Sciatic nerve (tissue), 2 donors: ENCODE data around the gene PKP3. TPM values are rescaled to one million over a fixed set of nuclear protein-coding genes. Genes with fewer than 3 reads are reported as not detected.
"Not testable (repeated sequence)": the region's sequence is repeated elsewhere in the genome, so short reads cannot be mapped to it uniquely, and the experiment has no call there.

Source experiments
- ATAC-seq: fragments of 200-7000 bp; cut with Tn5 transposase; one replicate; pipeline ENCODE4 v1.9.1; 2020; ENCODE audit warnings: mild to moderate bottlenecking, moderate library complexity
- DNase-seq: peaks from one replicate; pipeline ENCODE4 v3.0.0-alpha.2; 2020; ENCODE audit warnings: low spot score
- intact Hi-C: fragments of 100-400 bp; cut with DNase I; formaldehyde crosslinking; loops from one replicate; pipeline ENCODE4 v1.14.2; 2022
- total RNA-seq: library from RNA; stranded (reverse); fragmentation: NEBNext Ultra II Directional; extraction: Animal tissue kit (Norgen Biotek cat#: 25700); gene quantifications from one replicate; pipeline ENCODE4 v1.2.1, GENCODE V29; 2021
- donor health status: DM: no; HTN: no; CAD: no.
- donor health status: DM: no; HTN: no; CAD: no.

The PKP3 gene
- total RNA-seq, 1 donor from 2014 or later, result 0.49 TPM

DNA sequence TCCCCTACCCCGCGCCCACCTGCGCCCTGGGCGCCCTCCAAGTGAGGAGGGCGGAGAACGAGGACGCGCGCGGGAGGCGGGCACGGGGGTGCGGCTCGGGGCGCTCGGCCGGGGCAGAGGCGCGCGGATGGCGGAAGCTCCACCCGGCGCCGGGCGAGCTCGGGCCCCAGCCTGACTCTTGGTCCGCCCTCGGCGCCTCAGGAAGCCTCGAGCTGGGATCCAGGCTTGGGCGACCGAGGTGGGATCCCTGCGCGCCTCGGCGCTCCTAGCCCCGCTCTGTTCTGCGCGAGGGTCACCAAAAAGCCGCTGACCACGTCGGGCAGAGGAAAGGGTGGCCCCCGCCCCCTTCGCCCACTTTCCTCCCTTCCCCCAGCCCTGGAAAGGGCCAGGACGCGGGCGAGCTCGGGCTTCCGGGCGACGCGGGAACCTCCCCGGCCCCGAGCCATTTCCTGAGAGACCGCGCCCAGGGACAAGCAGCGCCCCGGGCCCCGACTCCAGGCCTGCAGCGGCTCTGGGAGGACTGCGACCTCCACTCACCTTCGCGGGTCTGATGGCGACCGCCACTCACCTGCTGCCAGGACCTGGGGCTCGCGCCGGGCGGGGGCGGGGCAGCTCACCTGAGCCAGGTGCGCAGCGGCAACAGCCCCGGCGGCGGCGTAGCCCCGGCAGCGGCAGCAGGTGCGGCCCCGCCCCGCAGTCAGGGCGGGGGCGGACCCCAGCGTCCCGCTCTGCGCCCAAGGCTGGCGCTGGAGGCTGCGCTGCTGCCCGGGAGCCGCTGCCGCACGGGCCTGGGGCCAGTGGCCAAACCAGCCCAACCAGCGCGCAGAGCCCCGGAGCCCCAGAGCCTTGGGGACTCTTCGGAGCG lies 23.0 kb downstream of the PKP3 start:
- no peak for DNase-seq
- peak; percentile 13 for ATAC-seq
- intact Hi-C loops, result no loop called here

GRCh38 chr11:417652-418342 lies 23.8 kb downstream of the PKP3 start:
- no peak for ATAC-seq
- intact Hi-C loops, result no loop called here

DNA sequence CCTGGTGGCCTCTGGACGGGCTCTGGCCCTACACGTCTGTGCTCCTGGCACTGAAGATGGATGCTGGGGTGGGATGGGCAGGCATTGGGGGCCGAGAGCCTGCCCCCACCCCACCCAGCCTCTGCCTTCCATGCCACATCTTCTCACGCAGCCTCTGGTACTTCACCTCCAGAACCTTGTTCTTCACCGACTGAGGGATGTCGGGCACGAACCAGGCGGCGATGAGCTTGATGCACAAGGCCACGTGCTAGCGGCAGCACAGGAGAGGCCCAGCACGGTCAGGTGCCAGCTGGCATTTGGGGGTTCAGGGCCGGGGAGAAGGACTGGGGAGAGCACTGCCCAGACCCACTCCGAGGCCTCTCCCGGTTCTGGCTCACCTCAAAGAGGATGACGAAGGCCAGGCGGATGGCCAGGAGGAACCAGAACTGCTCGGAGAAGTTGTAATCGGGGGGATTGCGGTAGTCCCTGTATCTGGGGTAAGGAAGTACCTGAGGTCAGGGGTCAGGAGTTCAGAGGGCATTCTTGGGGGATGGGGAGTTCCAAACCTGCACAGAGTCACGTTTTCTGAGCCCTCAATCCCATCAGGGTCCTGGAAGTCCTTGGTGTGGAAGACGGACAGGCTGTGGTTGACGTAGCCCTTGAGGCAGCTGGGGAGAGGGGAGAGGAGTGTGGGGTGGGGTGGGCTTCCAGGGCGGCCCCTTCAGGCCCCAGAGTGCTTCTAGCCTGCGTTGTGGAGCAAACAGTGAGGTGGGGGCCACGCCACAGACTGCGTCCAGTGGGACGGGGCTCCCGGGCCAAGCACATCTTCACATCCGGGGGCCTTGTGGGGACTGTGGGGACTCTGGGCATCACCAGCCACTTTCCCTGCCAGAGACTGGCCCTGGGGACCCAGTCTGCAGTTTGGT lies 24.6 kb downstream of the PKP3 start:
- intact Hi-C loops, result no loop called here
- DNase-seq, result no peak
- no peak for ATAC-seq

More at GRCh38 chr11:417652-418342, 23.8 kb downstream of the PKP3 start:
- no peak for DNase-seq

DNA sequence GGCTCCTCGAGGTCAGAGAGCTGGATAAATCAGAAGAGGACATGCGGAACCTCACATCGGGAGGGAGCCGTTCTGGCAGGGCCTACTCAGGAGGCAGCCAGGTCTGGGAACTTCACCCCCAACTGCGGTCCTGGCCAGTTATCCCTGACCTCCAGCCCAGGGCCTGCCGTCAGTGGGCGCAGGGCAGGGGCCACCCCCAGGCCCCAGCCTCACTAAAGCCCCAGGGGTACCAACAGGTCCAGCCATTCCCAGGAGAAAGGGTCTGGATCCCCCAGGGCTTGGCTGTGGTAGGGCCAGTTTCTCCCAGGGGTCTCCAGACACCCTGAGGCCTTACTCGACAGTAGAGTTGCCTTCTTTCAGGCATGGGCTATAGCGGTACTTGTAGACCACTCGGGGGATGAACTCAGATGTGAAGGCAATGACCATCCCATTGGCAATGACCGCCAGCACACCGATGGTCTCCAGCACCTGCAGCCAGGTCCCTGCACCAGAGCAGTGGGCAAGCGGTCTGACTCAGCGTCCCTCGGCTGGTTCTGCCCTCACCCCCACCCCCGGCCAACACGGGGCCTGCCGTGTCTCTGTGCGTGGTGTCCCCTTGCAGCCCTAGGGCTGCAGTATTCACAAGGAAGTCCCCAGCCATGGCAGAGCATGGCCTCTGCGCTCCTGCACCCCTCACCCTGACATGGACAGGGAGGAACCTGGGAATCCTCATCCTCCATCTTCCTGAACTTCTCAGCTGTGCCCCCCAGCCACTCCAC lies 25.4 kb downstream of the PKP3 start:
- DNase-seq, result no peak

GRCh38 chr11:420054-420910 lies 26.3 kb downstream of the PKP3 start:
- no peak for ATAC-seq
- intact Hi-C loops, result no loop called here
- no peak for DNase-seq

More for the DNA sequence above, 25.4 kb downstream of the PKP3 start:
- intact Hi-C loops, result no loop called here
- ATAC-seq, result no peak

DNA sequence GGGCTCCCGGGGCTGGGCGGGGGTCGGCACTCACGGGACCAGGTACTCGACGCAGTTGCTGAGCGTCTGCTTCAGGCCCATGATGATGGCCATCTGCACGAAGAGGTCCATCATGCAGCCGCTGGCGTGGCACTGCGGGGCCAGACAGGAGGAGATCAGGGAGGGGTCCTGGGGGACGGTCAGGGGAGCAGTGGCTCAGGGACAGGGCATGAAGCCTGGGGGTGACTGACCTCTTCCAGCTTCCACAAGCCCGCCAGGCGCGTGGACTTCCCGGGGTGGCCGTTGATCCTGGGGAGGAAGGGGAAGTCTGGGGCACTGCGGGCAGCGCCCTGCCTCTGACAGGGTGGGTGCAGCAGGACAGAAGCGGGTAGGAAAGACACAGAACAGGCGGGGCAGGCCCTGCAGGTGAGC lies 26.9 kb downstream of the PKP3 start:
- ATAC-seq, result no peak
- no peak for DNase-seq
- intact Hi-C loops, result no loop called here

GRCh38 chr11:422249-422656 lies 28.2 kb downstream of the PKP3 start:
- DNase-seq, result no peak
- intact Hi-C loops, result no loop called here
- ATAC-seq, result no peak

- DNase-seq, result no peak
- ATAC-seq, result no peak
- intact Hi-C loops, result no loop called here
Measured at GRCh38 chr11:424232-424631, 30.2 kb downstream of the PKP3 start.

DNA sequence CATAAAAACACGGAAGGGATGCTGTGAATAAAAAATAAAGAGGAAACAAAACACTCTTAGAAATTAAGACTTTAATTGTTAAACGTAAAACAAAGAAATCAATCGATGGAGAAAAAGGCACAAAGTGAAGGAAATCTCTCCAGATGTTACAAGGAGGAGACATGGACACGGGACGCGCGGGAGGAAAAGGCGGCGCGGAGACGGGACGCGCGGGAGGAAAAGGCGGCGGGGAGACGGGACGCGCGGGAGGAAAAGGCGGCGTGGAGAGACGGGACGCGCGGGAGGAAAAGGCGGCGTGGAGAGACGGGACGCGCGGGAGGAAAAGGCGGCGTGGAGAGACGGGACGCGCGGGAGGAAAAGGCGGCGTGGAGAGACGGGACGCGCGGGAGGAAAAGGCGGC lies 30.8 kb downstream of the PKP3 start:
- intact Hi-C loops, ATAC-seq, DNase-seq: not testable (repeated sequence)

DNA sequence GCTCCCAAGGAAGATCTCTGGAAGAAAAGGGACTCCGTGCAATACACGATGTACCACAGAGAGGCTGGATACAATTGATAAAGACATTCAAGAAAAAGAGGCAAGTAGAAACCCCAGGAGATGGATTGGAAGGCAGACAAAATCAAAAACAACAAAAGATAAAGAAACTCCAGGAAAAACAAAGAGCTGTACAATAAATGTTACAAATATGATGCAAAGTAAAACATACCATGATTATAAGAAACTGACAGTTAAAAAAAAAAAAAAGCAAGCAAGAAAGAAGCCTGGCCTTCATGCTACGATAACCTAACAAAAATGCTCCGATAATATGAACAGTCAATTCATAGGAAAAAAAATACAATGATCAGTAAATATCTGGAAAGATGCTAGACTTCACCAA lies 31.3 kb downstream of the PKP3 start:
- no peak for ATAC-seq

GRCh38 chr11:426851-427250 lies 32.8 kb downstream of the PKP3 start:
- DNase-seq, result no peak
- ATAC-seq, result no peak
- intact Hi-C loops, result no loop called here

More for the DNA sequence above, 31.3 kb downstream of the PKP3 start:
- intact Hi-C loops, result no loop called here
- no peak for DNase-seq

DNA sequence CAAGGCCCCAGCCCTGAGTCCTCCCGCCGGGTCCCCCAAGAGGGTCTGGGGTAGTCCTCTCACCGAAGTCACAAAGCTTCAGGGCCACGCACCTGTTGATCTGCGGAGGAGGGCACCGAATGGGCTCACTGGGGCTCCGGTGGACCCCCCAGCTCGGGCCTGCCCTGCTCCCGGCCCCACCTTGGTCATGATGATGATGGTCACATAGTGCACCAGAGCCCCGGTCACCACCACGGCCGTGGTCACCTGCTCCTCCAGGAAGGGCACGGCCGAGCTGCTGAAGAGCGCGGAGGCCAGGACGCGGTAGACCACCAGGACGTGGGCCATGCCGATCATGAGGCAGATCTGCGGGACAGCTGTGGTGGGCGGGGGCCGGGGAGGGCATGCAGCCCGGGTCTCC lies 34.3 kb downstream of the PKP3 start:
- DNase-seq (no peak), ATAC-seq (no peak)
- intact Hi-C loops, result no loop called here

DNA sequence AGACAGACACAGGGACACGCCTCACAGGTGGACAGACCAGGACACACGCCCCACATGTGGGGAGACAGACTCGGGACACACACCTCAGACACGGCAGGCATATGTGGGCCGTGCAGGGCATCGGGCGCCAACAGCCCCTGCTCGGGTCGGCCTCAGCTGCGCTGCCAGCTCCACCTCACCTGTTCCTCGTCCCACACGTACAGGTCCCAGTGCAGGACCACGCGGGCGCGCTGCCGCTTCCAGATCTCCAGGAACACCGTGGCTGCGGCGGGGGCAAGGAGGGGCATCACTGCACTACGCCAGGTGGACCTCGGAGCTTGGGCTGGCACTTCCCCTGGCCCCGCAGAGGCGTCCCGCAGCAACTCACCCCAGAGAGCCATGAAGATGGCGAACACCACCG lies 35.4 kb downstream of the PKP3 start:
- intact Hi-C loops, result no loop called here
- ATAC-seq (no peak), DNase-seq (no peak)

GRCh38 chr11:429931-430456 lies 36.0 kb downstream of the PKP3 start:
- DNase-seq, result no peak
- intact Hi-C loops, result loop anchor here (5.0 kb wide), 1 partner anchor 477 kb away; no protein-coding TSS in a partner anchor

GRCh38 chr11:431921-432320 lies 37.9 kb downstream of the PKP3 start:
- DNase-seq, result no peak
- intact Hi-C loops, result loop anchor here (5.0 kb wide), 1 partner anchor 475 kb away; no protein-coding TSS in a partner anchor
- no peak for ATAC-seq

More at GRCh38 chr11:429931-430456, 36.0 kb downstream of the PKP3 start:
- ATAC-seq, result no peak

DNA sequence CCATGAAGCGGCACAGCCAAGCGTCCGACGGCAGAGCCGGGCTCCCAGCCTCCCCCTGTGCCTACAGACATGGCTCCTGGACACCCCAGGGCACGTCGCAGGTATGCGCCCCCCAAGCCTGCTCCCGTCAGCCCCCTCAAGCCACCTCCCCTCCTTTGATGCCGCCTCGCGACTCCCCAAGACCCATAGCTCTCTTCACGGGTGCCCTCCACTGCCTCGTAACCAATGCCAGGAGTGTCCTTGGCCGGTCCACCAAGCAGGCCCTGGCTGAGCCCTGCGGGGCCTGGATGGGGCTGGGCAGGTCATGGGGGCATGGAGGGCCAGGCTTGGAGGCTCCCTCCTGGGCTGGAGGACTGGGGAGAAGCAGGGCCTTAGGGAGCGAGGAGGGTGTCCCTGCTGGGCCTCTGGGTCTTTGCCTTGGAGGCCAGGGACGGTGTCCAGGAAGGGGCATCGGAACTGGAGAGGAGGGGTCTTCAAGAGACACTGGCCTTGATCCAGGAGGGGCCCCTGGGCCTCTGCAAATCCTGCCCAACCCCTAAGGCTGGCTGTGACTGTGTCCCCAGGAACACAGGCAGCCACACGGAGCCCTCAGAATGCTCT lies 38.6 kb downstream of the PKP3 start:
- intact Hi-C loops, result loop anchor here (5.0 kb wide), 1 partner anchor 475 kb away; no protein-coding TSS in a partner anchor
- ATAC-seq (no peak), DNase-seq (no peak)

DNA sequence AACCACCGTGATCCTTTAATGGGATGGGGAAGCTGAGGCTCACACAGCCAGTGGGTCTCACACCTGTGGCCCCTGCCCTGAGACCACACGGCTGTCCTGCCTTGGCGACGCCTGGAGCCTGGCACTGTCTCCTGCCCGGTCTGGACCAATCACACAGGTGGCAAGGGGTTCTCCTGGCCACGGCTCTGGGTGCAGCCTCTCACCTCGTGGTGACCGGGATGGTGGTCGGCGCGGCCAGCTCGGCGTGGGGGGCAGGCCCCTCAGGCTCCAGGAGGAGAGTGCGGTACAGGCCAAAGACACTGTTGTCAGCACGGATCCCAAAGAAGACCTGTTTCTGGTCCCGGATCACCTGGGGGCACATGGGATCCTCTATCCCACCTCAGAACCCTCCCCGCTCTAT lies 39.1 kb downstream of the PKP3 start:
- intact Hi-C loops, result loop anchor here (5.0 kb wide), 1 partner anchor 474 kb away; no protein-coding TSS in a partner anchor
- DNase-seq (no peak), ATAC-seq (no peak)
